Peyer's patch (tissue), 4 donors: ENCODE data around the gene AGBL3.

Experiments
- POLR2A ChIP-seq, 2 donors: fragments of 450-650 bp; IDR thresholded peaks; one replicate each; pipeline ENCODE4 v1.5.1; 2017; ENCODE audit warnings: antibody characterized with exemption in 2 of 2, mild to moderate bottlenecking in 2 of 2, moderate library complexity in 2 of 2
- TF ChIP-seq, protein P1 (sequence below), 6 experiments: fragments of 450-650 bp in 4 of 6; fragments of 200-600 bp in 2 of 6; sonication (generic) in 1 of 6; IDR thresholded peaks; one replicate each; pipeline ENCODE4 v1.5.1; 2017 to 2019; ENCODE audit warnings: antibody characterized with exemption in 6 of 6, mild to moderate bottlenecking in 3 of 6, moderate library complexity in 1 of 6

DNA sequence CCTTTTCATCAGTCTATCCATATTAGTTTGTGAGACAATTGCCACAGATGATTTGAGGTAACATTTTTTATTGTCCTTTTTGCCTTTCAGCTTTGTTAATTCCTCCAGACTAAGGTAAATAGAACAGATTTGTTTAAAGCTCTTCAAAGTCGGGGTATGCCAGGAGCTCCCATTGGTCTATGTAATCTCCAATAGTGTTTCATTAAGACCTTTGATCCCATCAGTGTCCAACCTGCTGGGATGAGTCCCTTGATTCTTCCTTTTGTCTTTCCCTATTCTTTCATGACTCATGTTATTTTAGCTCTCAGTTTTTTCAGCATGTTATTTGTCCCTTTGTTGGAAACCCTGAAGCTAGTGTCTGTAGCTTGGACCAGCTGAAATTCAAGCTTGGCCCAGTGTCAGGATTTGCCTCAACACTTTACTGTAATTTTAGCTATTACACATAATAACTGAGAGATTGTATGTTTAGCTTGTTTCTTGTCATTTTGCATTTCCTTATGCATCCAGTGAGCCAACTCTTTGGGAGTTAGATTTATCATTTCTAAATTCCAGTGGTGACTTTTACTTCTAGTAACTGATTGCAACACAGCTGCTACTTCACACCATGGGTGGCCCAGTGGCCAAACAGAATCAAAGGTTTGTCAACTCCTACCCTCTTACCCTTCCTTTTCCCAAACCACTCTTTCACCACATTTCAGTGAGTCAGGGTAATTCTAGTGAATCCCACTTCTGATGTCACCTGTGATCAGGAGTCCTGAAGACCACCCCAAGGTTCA lies 15.3 kb downstream of the AGBL3 start:
- no peak for TF ChIP-seq POLR2A (IDR thresholded peaks at IDR 0.05)
- TF ChIP-seq, protein P1, sequence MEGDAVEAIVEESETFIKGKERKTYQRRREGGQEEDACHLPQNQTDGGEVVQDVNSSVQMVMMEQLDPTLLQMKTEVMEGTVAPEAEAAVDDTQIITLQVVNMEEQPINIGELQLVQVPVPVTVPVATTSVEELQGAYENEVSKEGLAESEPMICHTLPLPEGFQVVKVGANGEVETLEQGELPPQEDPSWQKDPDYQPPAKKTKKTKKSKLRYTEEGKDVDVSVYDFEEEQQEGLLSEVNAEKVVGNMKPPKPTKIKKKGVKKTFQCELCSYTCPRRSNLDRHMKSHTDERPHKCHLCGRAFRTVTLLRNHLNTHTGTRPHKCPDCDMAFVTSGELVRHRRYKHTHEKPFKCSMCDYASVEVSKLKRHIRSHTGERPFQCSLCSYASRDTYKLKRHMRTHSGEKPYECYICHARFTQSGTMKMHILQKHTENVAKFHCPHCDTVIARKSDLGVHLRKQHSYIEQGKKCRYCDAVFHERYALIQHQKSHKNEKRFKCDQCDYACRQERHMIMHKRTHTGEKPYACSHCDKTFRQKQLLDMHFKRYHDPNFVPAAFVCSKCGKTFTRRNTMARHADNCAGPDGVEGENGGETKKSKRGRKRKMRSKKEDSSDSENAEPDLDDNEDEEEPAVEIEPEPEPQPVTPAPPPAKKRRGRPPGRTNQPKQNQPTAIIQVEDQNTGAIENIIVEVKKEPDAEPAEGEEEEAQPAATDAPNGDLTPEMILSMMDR (IDR thresholded peaks at IDR 0.05), result no peak
